Muscle layer of colon (tissue), 2 donors: ENCODE results near the gene SACS.
A peak's percentile ranks its signal among the peaks of the same experiment; 100 is the strongest.
"Not testable (repeated sequence)": the region's sequence is repeated elsewhere in the genome, so short reads cannot be mapped to it uniquely, and the experiment has no call there.

Experiments used
- H3K27ac ChIP-seq: one replicate; pipeline ENCODE4 v1.7.0; 2013; ENCODE audit warnings: low read depth, mild to moderate bottlenecking, low read length, moderate library complexity
- H3K27me3 ChIP-seq, 2 donors: one replicate each; pipeline ENCODE4 v1.7.0; 2013; ENCODE audit warnings: low read length in 2 of 2, mild to moderate bottlenecking in 2 of 2; ENCODE audit not compliant: insufficient read depth in 2 of 2, control insufficient read depth in 1 of 2
- H3K36me3 ChIP-seq: one replicate; pipeline ENCODE4 v1.7.0; 2013; ENCODE audit warnings: mild to moderate bottlenecking, low read length; ENCODE audit not compliant: insufficient read depth
- H3K4me1 ChIP-seq: one replicate; pipeline ENCODE4 v1.7.0; 2013; ENCODE audit warnings: mild to moderate bottlenecking, low read length; ENCODE audit not compliant: insufficient read depth
- H3K4me3 ChIP-seq, 2 donors: one replicate each; pipeline ENCODE4 v1.7.0; 2013; ENCODE audit warnings: low read length in 2 of 2, low read depth in 1 of 2, mild to moderate bottlenecking in 1 of 2, moderate library complexity in 1 of 2
- H3K9ac ChIP-seq: one replicate; pipeline ENCODE4 v1.7.0; 2013; ENCODE audit warnings: low read length
- H3K9me3 ChIP-seq: one replicate; pipeline ENCODE4 v1.7.0; 2013; ENCODE audit warnings: mild to moderate bottlenecking, low read length
- donor health status: abdominal sarcoma.
- donor health status: Adenocarcinoma of cecum.

The SACS gene

DNA sequence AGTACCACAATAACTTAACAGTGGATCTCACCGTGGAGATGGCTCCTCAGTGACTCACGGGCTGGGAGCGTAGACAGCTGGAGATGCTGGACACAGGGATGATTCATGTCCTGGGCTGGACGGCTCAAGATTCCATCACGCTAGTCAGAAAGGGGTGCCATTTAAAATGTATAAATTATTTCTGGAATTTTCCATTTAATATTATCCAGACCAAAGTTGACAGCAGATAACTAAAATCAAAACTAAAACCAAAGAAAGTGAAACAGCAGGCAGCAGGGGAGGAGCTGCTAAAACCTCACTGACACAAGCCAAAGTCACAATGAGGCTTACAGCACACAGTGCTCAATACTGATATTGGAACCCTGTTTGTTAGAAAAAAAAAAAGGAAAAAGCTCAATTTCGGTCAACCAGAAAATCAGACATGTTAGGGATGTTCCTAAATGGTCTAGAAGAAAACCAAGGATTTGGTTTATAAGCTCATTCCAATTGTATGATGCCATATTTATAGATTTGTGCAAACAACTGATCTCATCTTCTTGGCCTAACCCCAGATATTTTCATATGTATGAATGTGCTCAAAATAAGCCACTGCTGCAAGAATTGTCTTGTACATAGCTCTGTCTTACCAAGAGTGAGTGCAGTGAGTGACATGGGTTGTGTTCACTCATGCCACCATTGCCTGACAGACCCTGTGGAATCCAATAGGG lies 111.8 kb downstream of the SACS start:
- no peak overlapping the region for H3K9ac ChIP-seq
- H3K4me3 ChIP-seq, result peak overlapping the region in 1 of 2 donors; percentile 16
- H3K27me3 ChIP-seq, result no peaks in the 10 kb centered on the region
- no peak overlapping the region for H3K27ac ChIP-seq
- H3K36me3 ChIP-seq, result no peaks in the 10 kb centered on the region
- H3K4me1 ChIP-seq, result peaks cover 17% of the 10 kb centered on the region
- H3K9me3 ChIP-seq, result no peaks in the 10 kb centered on the region

DNA sequence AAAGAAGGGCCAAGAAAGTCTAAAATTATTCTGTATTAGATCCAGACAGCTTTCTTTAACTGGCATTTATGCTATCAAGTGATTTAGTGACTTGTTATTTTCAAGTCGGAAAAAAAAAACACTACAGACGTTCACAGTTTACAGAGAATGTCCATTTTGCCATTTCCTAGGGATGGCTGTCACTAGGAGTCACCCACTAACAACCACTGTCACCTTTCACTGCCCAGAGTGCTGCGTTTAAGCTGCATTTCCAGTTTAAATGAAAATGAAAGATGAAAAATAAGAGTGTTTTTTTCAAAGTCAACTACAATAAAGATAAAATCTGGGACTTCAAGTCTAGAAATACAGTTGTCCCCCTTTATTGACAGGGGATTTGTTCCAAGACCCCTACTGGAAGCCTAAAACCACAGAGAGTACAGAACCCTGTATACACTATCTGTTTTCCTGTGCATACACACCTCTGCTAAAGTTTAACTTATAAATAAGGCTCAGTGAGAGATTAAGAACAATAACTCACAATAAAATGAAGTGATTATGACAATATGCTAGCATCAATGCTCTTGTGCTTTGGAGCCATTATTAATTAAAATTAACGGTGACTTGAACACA lies 112.5 kb downstream of the SACS start:
- Histone ChIP-seq H3K9ac (no peak overlapping the region), H3K27ac (no peak overlapping the region), H3K9me3 (no peaks in the 10 kb centered on the region), H3K4me1 (peaks cover 17% of the 10 kb centered on the region), H3K36me3 (no peaks in the 10 kb centered on the region), H3K27me3 (no peaks in the 10 kb centered on the region), H3K4me3 (peak overlapping the region in 1 of 2 donors; percentile 16)

DNA sequence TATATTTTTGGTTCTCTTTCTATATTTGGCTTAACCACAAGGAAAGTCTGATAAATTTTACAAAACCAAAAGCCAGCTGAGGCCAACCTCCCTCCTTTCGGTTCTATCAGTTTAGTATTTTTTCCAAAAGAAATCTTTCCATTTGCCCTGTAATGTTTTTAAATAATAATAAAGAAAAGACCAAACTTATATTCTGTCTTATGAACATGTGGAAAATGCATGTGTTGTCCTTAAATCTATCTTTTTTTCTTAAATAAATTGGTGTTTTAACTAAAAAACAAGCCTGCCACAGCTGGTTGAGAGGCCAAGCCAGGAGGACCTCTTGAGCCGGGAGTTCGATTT lies 113.6 kb downstream of the SACS start:
- H3K9ac ChIP-seq, result no peak overlapping the region
- no peaks in the 10 kb centered on the region for H3K36me3 ChIP-seq
- H3K27ac ChIP-seq, result no peak overlapping the region
- H3K27me3 ChIP-seq, result no peaks in the 10 kb centered on the region
- no peaks in the 10 kb centered on the region for H3K9me3 ChIP-seq
- no peak overlapping the region for H3K4me3 ChIP-seq
- peaks cover 17% of the 10 kb centered on the region for H3K4me1 ChIP-seq

DNA sequence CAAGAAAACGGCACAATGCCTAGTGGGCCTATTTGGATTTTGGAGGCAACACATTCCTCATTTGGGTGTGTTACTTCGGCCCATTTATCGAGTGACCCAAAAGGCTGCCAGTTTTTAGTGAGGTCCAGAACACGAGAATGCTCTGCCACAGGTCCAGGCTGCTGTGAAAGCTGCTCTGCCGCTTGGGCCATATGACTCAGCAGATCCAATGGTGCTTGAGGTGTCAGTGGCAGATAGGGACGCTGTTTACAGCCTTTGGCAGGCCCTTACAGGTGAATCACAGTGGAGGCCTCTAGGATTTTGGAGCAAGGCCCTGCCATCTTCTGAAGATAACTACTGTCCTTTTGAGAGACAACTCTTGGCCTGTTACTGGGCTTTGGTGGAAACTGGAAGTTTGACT lies 118.7 kb downstream of the SACS start:
- not testable (repeated sequence) for H3K4me1 ChIP-seq, H3K27ac ChIP-seq, H3K27me3 ChIP-seq, H3K9me3 ChIP-seq, H3K9ac ChIP-seq, H3K4me3 ChIP-seq, H3K36me3 ChIP-seq

DNA sequence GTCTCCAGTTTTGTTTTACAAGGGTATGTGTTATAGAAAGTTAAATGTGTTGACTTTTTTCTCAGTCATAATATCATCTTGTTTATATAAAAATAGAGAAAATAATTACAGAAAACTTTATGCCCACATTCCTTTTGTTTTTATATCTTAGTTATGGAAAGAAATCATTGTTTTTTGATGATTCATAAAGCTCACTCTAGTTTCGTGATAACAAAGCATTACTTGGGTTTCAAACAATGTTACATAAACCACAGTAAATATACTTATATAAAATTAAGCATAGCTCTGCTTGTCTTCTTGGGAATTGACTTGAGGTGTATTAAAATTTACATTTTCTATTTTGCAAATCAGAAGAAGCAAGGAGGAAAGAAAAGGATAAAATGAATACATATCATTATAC lies 140.9 kb downstream of the SACS start:
- Histone ChIP-seq H3K4me1 (no peaks in the 10 kb centered on the region), H3K36me3 (no peaks in the 10 kb centered on the region), H3K4me3 (no peak overlapping the region), H3K27ac (no peak overlapping the region), H3K9ac (no peak overlapping the region), H3K27me3 (no peaks in the 10 kb centered on the region), H3K9me3 (no peaks in the 10 kb centered on the region)

DNA sequence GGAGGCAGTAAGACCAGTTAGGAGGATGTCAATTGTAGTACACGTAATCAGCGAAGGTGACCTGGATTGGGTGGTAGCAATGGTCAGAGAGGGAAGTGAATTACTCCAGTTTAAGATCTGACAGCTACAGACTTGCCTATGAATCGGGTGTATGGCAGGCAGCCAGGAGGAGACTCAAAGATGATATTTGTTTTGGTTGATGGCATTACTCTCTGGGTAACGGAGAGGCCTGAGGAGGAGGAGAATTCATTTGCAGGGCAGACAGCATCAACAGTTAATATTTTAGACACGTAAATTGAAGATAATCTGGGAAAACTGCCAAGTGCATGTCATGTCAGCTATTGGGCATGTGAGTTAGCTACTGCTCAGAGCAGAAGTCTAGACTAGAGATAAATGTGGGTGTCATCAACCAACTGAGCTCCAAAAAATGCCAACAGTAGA lies 143.6 kb downstream of the SACS start:
- no peaks in the 10 kb centered on the region for H3K27me3 ChIP-seq
- no peaks in the 10 kb centered on the region for H3K36me3 ChIP-seq
- no peaks in the 10 kb centered on the region for H3K9me3 ChIP-seq
- H3K4me1 ChIP-seq, result no peaks in the 10 kb centered on the region
- no peak overlapping the region for H3K27ac ChIP-seq
- no peak overlapping the region for H3K9ac ChIP-seq
- no peak overlapping the region for H3K4me3 ChIP-seq

DNA sequence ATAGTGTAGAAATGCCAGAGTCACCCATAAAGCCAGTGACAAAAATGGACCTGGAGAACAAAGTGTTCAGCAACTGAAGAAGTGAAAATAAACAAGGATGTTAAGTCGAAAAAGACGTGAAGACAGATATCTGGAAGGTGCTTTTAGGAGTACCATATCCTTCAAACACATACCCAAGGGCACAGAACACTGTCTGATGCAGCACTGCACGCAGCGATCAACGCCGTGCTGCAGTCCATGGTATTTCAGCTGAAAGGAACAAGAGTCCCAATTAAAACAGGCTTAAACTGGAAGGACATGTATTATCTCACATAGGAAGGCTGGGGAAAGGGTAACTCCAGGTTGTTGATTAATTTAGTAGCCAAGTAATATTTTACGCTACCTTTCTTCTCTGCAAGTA lies 144.5 kb downstream of the SACS start:
- no peak overlapping the region for H3K27ac ChIP-seq
- H3K9ac ChIP-seq, result no peak overlapping the region
- H3K4me1 ChIP-seq, result no peaks in the 10 kb centered on the region
- no peaks in the 10 kb centered on the region for H3K9me3 ChIP-seq
- no peaks in the 10 kb centered on the region for H3K27me3 ChIP-seq
- H3K4me3 ChIP-seq, result no peak overlapping the region
- H3K36me3 ChIP-seq, result no peaks in the 10 kb centered on the region

DNA sequence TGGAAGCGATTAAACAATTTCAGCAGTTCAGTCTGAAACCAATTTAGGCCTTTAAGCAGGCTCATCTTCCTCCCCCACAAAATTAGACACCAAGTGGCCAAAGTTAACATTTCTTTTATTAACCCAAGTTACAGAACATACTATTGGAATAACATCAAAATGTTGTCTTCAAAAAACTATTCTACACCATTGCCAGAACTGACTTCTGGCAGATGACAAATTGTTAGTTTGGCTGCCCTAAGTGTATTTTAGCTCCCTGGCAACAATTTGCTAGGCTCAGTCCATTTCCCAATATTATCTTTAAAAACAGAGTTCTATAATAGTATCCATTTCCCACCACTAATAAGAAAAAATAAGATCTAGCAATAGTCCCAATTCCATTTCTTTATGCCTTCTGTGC lies 144.9 kb downstream of the SACS start:
- H3K9ac ChIP-seq, result no peak overlapping the region
- no peaks in the 10 kb centered on the region for H3K27me3 ChIP-seq
- H3K27ac ChIP-seq, result no peak overlapping the region
- H3K36me3 ChIP-seq, result no peaks in the 10 kb centered on the region
- H3K4me3 ChIP-seq, result no peak overlapping the region
- H3K4me1 ChIP-seq, result no peaks in the 10 kb centered on the region
- H3K9me3 ChIP-seq, result no peaks in the 10 kb centered on the region

DNA sequence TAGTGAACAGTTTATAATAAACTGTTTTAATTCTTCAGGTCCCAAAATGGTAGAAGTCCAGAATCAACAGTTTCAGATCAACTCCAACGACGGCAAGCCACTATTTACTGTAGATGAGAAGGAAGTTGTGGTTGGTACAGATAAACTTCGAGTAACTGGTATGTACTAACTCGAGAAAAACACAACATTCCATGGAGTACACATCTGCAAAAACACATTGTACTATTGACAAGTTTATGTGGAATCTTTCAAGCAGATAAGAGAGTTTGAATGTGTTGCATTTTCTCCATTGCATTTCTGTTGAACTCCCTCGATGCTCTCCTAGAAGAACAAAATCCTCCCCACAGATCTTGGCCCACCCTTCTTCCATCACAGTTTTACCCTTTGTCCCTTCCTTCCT lies 154.2 kb downstream of the SACS start:
- Histone ChIP-seq H3K4me1 (no peaks in the 10 kb centered on the region), H3K36me3 (no peaks in the 10 kb centered on the region), H3K9me3 (no peaks in the 10 kb centered on the region), H3K27ac (no peak overlapping the region), H3K9ac (no peak overlapping the region), H3K27me3 (no peaks in the 10 kb centered on the region), H3K4me3 (no peak overlapping the region)
